ENCODE results near the gene SLAIN2. TPM values are rescaled to one million over a fixed set of nuclear protein-coding genes. Genes with fewer than 3 reads are reported as not detected.
A peak's percentile ranks its signal among the peaks of the same experiment; 100 is the strongest.

Gene SLAIN2
- total RNA-seq, 1 experiment from 2014 or later, result 44.8 TPM

DNA sequence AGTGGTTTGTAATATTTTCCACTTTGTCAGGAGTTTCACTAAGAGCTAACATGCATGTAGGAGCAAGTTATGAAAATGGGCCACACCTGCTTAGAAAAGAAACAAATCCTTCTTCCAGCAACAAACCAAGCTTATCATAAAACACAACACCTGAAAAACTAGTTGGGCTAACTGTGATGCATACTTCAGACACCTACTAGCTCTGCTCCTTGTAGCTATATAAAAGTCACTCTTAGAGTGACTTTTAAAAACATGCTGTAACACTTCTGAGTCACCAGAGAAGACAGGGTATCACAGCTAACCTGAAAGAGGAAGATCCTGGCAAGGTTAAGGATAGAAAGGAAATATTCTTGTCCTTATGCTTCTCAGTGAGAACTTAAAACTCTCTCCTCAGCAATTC lies 3.6 kb upstream of the SLAIN2 start:
- TF ChIP-seq, protein P1, sequence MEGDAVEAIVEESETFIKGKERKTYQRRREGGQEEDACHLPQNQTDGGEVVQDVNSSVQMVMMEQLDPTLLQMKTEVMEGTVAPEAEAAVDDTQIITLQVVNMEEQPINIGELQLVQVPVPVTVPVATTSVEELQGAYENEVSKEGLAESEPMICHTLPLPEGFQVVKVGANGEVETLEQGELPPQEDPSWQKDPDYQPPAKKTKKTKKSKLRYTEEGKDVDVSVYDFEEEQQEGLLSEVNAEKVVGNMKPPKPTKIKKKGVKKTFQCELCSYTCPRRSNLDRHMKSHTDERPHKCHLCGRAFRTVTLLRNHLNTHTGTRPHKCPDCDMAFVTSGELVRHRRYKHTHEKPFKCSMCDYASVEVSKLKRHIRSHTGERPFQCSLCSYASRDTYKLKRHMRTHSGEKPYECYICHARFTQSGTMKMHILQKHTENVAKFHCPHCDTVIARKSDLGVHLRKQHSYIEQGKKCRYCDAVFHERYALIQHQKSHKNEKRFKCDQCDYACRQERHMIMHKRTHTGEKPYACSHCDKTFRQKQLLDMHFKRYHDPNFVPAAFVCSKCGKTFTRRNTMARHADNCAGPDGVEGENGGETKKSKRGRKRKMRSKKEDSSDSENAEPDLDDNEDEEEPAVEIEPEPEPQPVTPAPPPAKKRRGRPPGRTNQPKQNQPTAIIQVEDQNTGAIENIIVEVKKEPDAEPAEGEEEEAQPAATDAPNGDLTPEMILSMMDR (IDR thresholded peaks at IDR 0.05; ENCODE audit: insufficient read depth in 1 of 2, low read depth in 1 of 2, low read length in 1 of 2, severe bottlenecking in 1 of 2, unreplicated experiment in 1 of 2), result no peak
- POLR2A ChIA-PET, result no interaction called here

DNA sequence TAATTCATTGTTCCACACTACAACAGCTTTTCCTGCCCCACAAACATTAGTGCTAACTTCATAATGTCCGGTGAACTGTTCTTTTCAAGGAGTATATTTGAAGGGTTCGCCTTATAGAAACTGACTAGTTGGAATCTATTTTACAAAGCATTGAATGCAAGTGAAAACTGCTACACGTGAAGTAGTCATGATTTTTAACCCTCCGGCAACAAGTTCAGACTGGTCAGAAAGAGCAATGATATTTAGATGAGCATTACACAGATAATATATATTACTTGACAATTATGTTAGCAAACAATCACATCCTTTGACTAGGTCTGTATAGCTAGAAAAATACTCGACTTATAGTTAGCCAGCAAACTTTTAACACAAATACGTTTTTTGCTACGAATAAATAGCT lies 1.7 kb upstream of the SLAIN2 start:
- Mint-ChIP-seq H3K27ac (ENCODE audit: unreplicated experiment) (peak overlapping the region; percentile 95), H3K4me1 (ENCODE audit: low read depth, unreplicated experiment) (peaks cover 27% of the 10 kb centered on the region), H3K9me3 (ENCODE audit: unreplicated experiment) (no peaks in the 10 kb centered on the region), H3K27me3 (ENCODE audit: insufficient read depth, unreplicated experiment) (no peaks in the 10 kb centered on the region), H3K4me3 (ENCODE audit: unreplicated experiment) (peak overlapping the region; percentile 99), H3K36me3 (ENCODE audit: insufficient read depth, unreplicated experiment) (peaks cover 12% of the 10 kb centered on the region)
- TF ChIP-seq, protein P1 (IDR thresholded peaks at IDR 0.05; ENCODE audit: insufficient read depth in 1 of 2, low read depth in 1 of 2, low read length in 1 of 2, severe bottlenecking in 1 of 2, unreplicated experiment in 1 of 2), result no peak
- no peaks in the 10 kb centered on the region for H3K36me3 ChIP-seq (ENCODE audit: control insufficient read depth, insufficient read depth, low read length)
- H3K4me1 ChIP-seq, result peaks cover 25% of the 10 kb centered on the region
- ChIA-PET CTCF (no interaction called here), POLR2A (no interaction called here)
- no peaks in the 10 kb centered on the region for H3K27me3 ChIP-seq (replicated peaks; ENCODE audit: control insufficient read depth, insufficient read depth, low read length)
- H3K4me3 ChIP-seq (ENCODE audit: low read depth, low read length), result peak overlapping the region; percentile 50; the same call in 1 of the 2 replicates
- intact Hi-C loops (cut with micrococcal nuclease; ENCODE audit: unreplicated experiment), result loop anchor here (2.0 kb wide), 1 partner anchor 71 kb away; the partner anchor contains the start of gene TEC
- no peaks in the 10 kb centered on the region for H3K9me3 ChIP-seq
- no TSS peak for BruUV-seq (replicated peaks)
- no peak for DNase-seq

More for the DNA sequence above, 3.6 kb upstream of the SLAIN2 start:
- no TSS peak for BruUV-seq (replicated peaks)
- H3K4me1 Mint-ChIP-seq (ENCODE audit: low read depth, unreplicated experiment), result peaks cover 25% of the 10 kb centered on the region
- no peak overlapping the region for H3K4me3 ChIP-seq (ENCODE audit: low read depth, low read length)
- no peak overlapping the region for H3K27ac Mint-ChIP-seq (ENCODE audit: unreplicated experiment)
- no peaks in the 10 kb centered on the region for H3K9me3 ChIP-seq
- no peaks in the 10 kb centered on the region for H3K36me3 ChIP-seq (ENCODE audit: control insufficient read depth, insufficient read depth, low read length)
- H3K27me3 ChIP-seq (replicated peaks; ENCODE audit: control insufficient read depth, insufficient read depth, low read length), result no peaks in the 10 kb centered on the region
- intact Hi-C loops (cut with micrococcal nuclease; ENCODE audit: unreplicated experiment), result no loop called here
- CTCF ChIA-PET, result no interaction called here
- H3K4me1 ChIP-seq, result peaks cover 24% of the 10 kb centered on the region
- no peak for DNase-seq
- H3K4me3 Mint-ChIP-seq (ENCODE audit: unreplicated experiment), result no peak overlapping the region
- peaks cover 6% of the 10 kb centered on the region for H3K9me3 Mint-ChIP-seq (ENCODE audit: unreplicated experiment)
- peaks cover 12% of the 10 kb centered on the region for H3K36me3 Mint-ChIP-seq (ENCODE audit: insufficient read depth, unreplicated experiment)
- no peaks in the 10 kb centered on the region for H3K27me3 Mint-ChIP-seq (ENCODE audit: insufficient read depth, unreplicated experiment)

DNA sequence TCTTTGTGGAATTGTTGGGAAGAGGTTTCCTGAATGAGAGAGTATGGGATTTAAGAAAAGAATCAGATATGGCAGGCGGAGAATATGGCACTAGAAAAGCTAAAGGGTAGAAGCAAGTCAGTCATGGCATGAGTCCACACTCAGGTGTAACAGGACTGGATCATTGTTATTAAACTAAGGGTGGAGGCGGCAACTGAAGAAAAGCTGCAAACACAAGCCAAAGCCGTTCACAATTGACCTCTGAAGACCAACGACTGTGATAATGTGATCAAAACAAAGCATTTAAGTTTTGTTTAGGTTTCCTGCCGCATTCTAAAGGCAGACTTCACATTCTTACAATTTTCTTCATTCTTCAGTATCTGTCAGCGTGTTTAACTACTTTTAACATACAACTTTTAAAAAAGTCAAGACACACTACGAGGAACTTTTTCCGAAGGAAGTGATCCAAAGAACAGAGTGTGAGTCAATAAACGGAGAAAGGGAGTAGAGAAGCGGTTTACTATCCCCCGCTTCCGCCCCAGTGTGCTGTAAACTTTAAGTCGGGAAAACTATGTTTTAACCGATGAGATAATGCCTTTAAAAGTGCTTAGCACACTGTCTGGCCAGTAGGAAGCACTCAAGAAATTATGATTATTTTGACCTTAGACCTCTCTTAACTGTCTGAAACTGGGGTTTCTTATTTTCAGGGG lies 909 bp upstream of the SLAIN2 start:
- Mint-ChIP-seq H3K27ac (ENCODE audit: unreplicated experiment) (peak overlapping the region; percentile 95), H3K9me3 (ENCODE audit: unreplicated experiment) (no peaks in the 10 kb centered on the region), H3K4me3 (ENCODE audit: unreplicated experiment) (peak overlapping the region; percentile 99), H3K36me3 (ENCODE audit: insufficient read depth, unreplicated experiment) (peaks cover 12% of the 10 kb centered on the region), H3K4me1 (ENCODE audit: low read depth, unreplicated experiment) (peaks cover 27% of the 10 kb centered on the region), H3K27me3 (ENCODE audit: insufficient read depth, unreplicated experiment) (no peaks in the 10 kb centered on the region)
- Histone ChIP-seq H3K4me1 (peaks cover 33% of the 10 kb centered on the region), H3K9me3 (no peaks in the 10 kb centered on the region), H3K36me3 (ENCODE audit: control insufficient read depth, insufficient read depth, low read length) (no peaks in the 10 kb centered on the region), H3K27me3 (replicated peaks; ENCODE audit: control insufficient read depth, insufficient read depth, low read length) (no peaks in the 10 kb centered on the region), H3K4me3 (ENCODE audit: low read depth, low read length) (peak overlapping the region; percentile 50)
- TF ChIP-seq, protein P1 (IDR thresholded peaks at IDR 0.05; ENCODE audit: insufficient read depth in 1 of 2, low read depth in 1 of 2, low read length in 1 of 2, severe bottlenecking in 1 of 2, unreplicated experiment in 1 of 2), result no peak
- ChIA-PET POLR2A (no interaction called here), CTCF (no interaction called here)
- TSS peak; percentile 62 for BruUV-seq (replicated peaks)
- peak in 1 of 2 experiments; percentile 4 for DNase-seq
- intact Hi-C loops (cut with micrococcal nuclease; ENCODE audit: unreplicated experiment), result loop anchor here (2.0 kb wide), 1 partner anchor 72 kb away; the partner anchor contains the start of gene TEC

Measured in Caco-2 (cell line).